Fibroblast of lung (primary cell): ENCODE data around the gene PRRX2. TPM values are rescaled to one million over a fixed set of nuclear protein-coding genes. Genes with fewer than 3 reads are reported as not detected.

Experiments
- DNase-seq, 2 donors: peaks; one replicate each; pipeline versions ENCODE4 v3.0.0 to v3.0.0-alpha.2; 2010; ENCODE audit warnings: low read depth in 2 of 2
- H2AFZ ChIP-seq: 2 replicates; pipeline ENCODE4 v1.5.1; 2012; ENCODE audit warnings: low read length, control low read depth, inconsistent platforms
- H3K27ac ChIP-seq: 2 replicates; pipeline ENCODE4 v1.5.1; 2011; ENCODE audit warnings: low read length, control low read depth; ENCODE audit not compliant: insufficient read depth
- H3K27me3 ChIP-seq: 2 replicates; pipeline ENCODE4 v1.5.1; 2011; ENCODE audit warnings: mild to moderate bottlenecking, low read length; ENCODE audit not compliant: control insufficient read depth, insufficient read depth
- H3K36me3 ChIP-seq: 2 replicates; pipeline ENCODE4 v1.5.1; 2011; ENCODE audit warnings: low read length; ENCODE audit not compliant: control insufficient read depth, insufficient read depth
- H3K4me1 ChIP-seq: 2 replicates; pipeline ENCODE4 v1.5.1; 2011; ENCODE audit warnings: low read length; ENCODE audit not compliant: control insufficient read depth, insufficient read depth; ENCODE audit errors: extremely low read depth
- H3K4me2 ChIP-seq: 2 replicates; pipeline ENCODE4 v1.5.1; 2011; ENCODE audit warnings: low read length, control low read depth; ENCODE audit not compliant: insufficient read depth; ENCODE audit errors: extremely low read depth
- H3K4me3 ChIP-seq, 4 experiments: fragments of 200-600 bp in 1 of 4; sonication (generic) in 1 of 4; replicated peaks in 1 of 4; 2 replicates each; pipeline ENCODE4 v1.5.1; 2011 to 2016; ENCODE audit warnings: low read length in 4 of 4, low read depth in 3 of 4, mild to moderate bottlenecking in 3 of 4, control low read depth in 2 of 4, inconsistent platforms in 1 of 4, mixed read lengths in 1 of 4; ENCODE audit not compliant: insufficient read depth in 1 of 4; ENCODE audit errors: control extremely low read depth in 1 of 4
- H3K79me2 ChIP-seq: 2 replicates; pipeline ENCODE4 v1.5.1; 2012; ENCODE audit warnings: mild to moderate bottlenecking, low read length, inconsistent platforms; ENCODE audit not compliant: control insufficient read depth, insufficient read depth
- H3K9ac ChIP-seq: 2 replicates; pipeline ENCODE4 v1.5.1; 2011; ENCODE audit warnings: mild to moderate bottlenecking, low read length, control low read depth; ENCODE audit not compliant: insufficient read depth
- H3K9me3 ChIP-seq: 2 replicates; pipeline ENCODE4 v1.5.1; 2012; ENCODE audit warnings: low read depth, low read length; ENCODE audit not compliant: control insufficient read depth, insufficient read depth
- H4K20me1 ChIP-seq: 2 replicates; pipeline ENCODE4 v1.5.1; 2011; ENCODE audit warnings: low read length; ENCODE audit not compliant: control insufficient read depth, insufficient read depth; ENCODE audit errors: extremely low read depth
- CTCF ChIP-seq, 2 donors: IDR thresholded peaks in 1 of 2; conservative IDR thresholded peaks in 1 of 2; 1 replicate in 1 of 2; 2 replicates in 1 of 2; pipeline ENCODE4 v1.5.1; 2011 to 2012; ENCODE audit warnings: low read length in 2 of 2, control low read depth in 1 of 2, inconsistent platforms in 1 of 2, low read depth in 1 of 2, mild to moderate bottlenecking in 1 of 2
- EZH2 ChIP-seq: IDR thresholded peaks from 2 replicates; pipeline ENCODE4 v1.5.1; 2012; ENCODE audit warnings: low read length, control low read depth, mild to moderate bottlenecking; ENCODE audit errors: missing control alignments
- polyA plus RNA-seq, 2 donors: library from polyadenylated mRNA; depleted of rRNA in 1 of 2; stranded (reverse) in 1 of 2; unstranded in 1 of 2; fragments of >200 nt; gene quantifications; 2 replicates each; pipeline ENCODE4 v1.2.1, GENCODE V29; 2011 to 2012; ENCODE audit warnings: missing spikeins in 1 of 2
- total RNA-seq: library from RNA; depleted of rRNA; stranded (reverse); fragments of >200 nt; gene quantifications from 2 replicates; pipeline ENCODE4 v1.2.1, GENCODE V29; 2014

Gene PRRX2
- total and polyA plus RNA-seq, 2 donors (not counting 1 experiment from before 2014, with no cell fraction given): 4.4 to 11.7 TPM

- TF ChIP-seq EZH2: no peak
- no peak overlapping the region for H3K4me3 ChIP-seq
Measured at GRCh38 chr9:129649726-129650679, 15.4 kb upstream of the PRRX2 start.

GRCh38 chr9:129650680-129651235 is 14.7 kb upstream of the PRRX2 start:
- Histone ChIP-seq H3K9me3 (no peaks in the 10 kb centered on the region), H3K27ac (no peak overlapping the region), H3K4me1 (peaks cover 14% of the 10 kb centered on the region), H2AFZ (no peak overlapping the region), H3K4me3 (no peak overlapping the region), H3K4me2 (no peak overlapping the region), H3K36me3 (no peaks in the 10 kb centered on the region), H4K20me1 (no peaks in the 10 kb centered on the region), H3K27me3 (no peaks in the 10 kb centered on the region), H3K79me2 (no peaks in the 10 kb centered on the region), H3K9ac (no peak overlapping the region)
- DNase-seq: no peak
- TF ChIP-seq EZH2: no peak
- no peak for TF ChIP-seq CTCF (conservative IDR thresholded peaks at IDR 0.05 in 1 of 2, IDR thresholded peaks at IDR 0.05 in 1 of 2; ENCODE audit: low read depth in 1 of 2, low read length in 2 of 2)

More at GRCh38 chr9:129649726-129650679, 15.4 kb upstream of the PRRX2 start:
- no peak overlapping the region for H3K9ac ChIP-seq
- H3K9me3 ChIP-seq: no peaks in the 10 kb centered on the region
- no peaks in the 10 kb centered on the region for H3K36me3 ChIP-seq
- H3K4me2 ChIP-seq: no peak overlapping the region
- peaks cover 14% of the 10 kb centered on the region for H3K4me1 ChIP-seq
- no peaks in the 10 kb centered on the region for H3K27me3 ChIP-seq
- H2AFZ ChIP-seq: no peak overlapping the region
- H3K27ac ChIP-seq: no peak overlapping the region
- no peak for DNase-seq
- H4K20me1 ChIP-seq: no peaks in the 10 kb centered on the region
- no peaks in the 10 kb centered on the region for H3K79me2 ChIP-seq

GRCh38 chr9:129653823-129654553 is 11.5 kb upstream of the PRRX2 start:
- Histone ChIP-seq H3K9ac (no peak overlapping the region), H3K36me3 (no peaks in the 10 kb centered on the region), H4K20me1 (no peaks in the 10 kb centered on the region), H3K4me1 (peaks cover 15% of the 10 kb centered on the region), H3K27ac (no peak overlapping the region), H3K4me3 (no peak overlapping the region), H3K27me3 (no peaks in the 10 kb centered on the region), H3K4me2 (no peak overlapping the region), H2AFZ (no peak overlapping the region), H3K79me2 (no peaks in the 10 kb centered on the region), H3K9me3 (no peaks in the 10 kb centered on the region)
- no peak for DNase-seq
- TF ChIP-seq CTCF (conservative IDR thresholded peaks at IDR 0.05 in 1 of 2, IDR thresholded peaks at IDR 0.05 in 1 of 2; ENCODE audit: low read depth in 1 of 2, low read length in 2 of 2) (no peak), EZH2 (no peak)
